GM23338 (cell line): ENCODE results near the gene PFN1. TPM values are rescaled to one million over a fixed set of nuclear protein-coding genes. Genes with fewer than 3 reads are reported as not detected.

Experiments
- ATAC-seq: fragments of 200-7000 bp; cut with Tn5 transposase; 3 replicates; pipeline ENCODE4 v1.9.1; 2020
- DNase-seq: peaks from one replicate; pipeline ENCODE4 v3.0.0-alpha.2; 2015; ENCODE audit warnings: low spot score
- H2AFZ ChIP-seq: fragments of 200-600 bp; sonication (generic); 2 replicates; pipeline ENCODE4 v1.8.0; 2016; ENCODE audit warnings: antibody characterized with exemption, mild to moderate bottlenecking, moderate library complexity
- H3F3A ChIP-seq: fragments of 200-600 bp; sonication (generic); replicated peaks from 2 replicates; pipeline ENCODE4 v1.8.0; 2017; ENCODE audit warnings: antibody characterized with exemption, mixed run types, low read depth
- H3K27ac ChIP-seq: fragments of 200-600 bp; sonication (generic); 2 replicates; pipeline ENCODE4 v1.6.1; 2016; ENCODE audit warnings: low read depth
- H3K27me3 ChIP-seq: fragments of 200-600 bp; sonication (generic); 2 replicates; pipeline ENCODE4 v1.8.0; 2016; ENCODE audit warnings: mild to moderate bottlenecking, mixed run types, moderate library complexity; ENCODE audit not compliant: insufficient read depth
- H3K36me3 ChIP-seq: fragments of 200-600 bp; sonication (generic); 2 replicates; pipeline ENCODE4 v1.8.0; 2016; ENCODE audit warnings: mild to moderate bottlenecking; ENCODE audit not compliant: insufficient read depth
- H3K4me1 ChIP-seq: fragments of 200-600 bp; sonication (generic); 2 replicates; pipeline ENCODE4 v1.8.0; 2016; ENCODE audit warnings: mild to moderate bottlenecking, moderate library complexity; ENCODE audit not compliant: insufficient read depth
- H3K4me2 ChIP-seq: fragments of 200-600 bp; sonication (generic); 2 replicates; pipeline ENCODE4 v1.7.1; 2017; ENCODE audit warnings: mixed run types
- H3K4me3 ChIP-seq: fragments of 200-600 bp; sonication (generic); 2 replicates; pipeline ENCODE4 v1.6.1; 2016; ENCODE audit warnings: mixed run types
- H3K79me2 ChIP-seq: fragments of 200-600 bp; sonication (generic); replicated peaks from 2 replicates; pipeline ENCODE4 v1.8.0; 2017; ENCODE audit warnings: mild to moderate bottlenecking; ENCODE audit not compliant: insufficient read depth
- H3K9me2 ChIP-seq: fragments of 200-600 bp; sonication (generic); 2 replicates; pipeline ENCODE4 v1.8.0; 2017; ENCODE audit not compliant: insufficient read depth
- H4K20me1 ChIP-seq: fragments of 200-600 bp; sonication (generic); replicated peaks from 2 replicates; pipeline ENCODE4 v1.8.0; 2017; ENCODE audit warnings: mild to moderate bottlenecking; ENCODE audit not compliant: insufficient read depth
- H3K27ac Mint-ChIP-seq: 2 replicates; pipeline ENCODE4 v1.8.0; 2020; ENCODE audit warnings: inconsistent platforms, mild to moderate bottlenecking, moderate library complexity, mixed read lengths
- H3K27me3 Mint-ChIP-seq: 3 replicates; pipeline ENCODE4 v1.8.0; 2022; ENCODE audit warnings: low read depth, mild to moderate bottlenecking, moderate library complexity, mixed read lengths, inconsistent platforms; ENCODE audit not compliant: insufficient read depth, poor library complexity
- H3K36me3 Mint-ChIP-seq: 3 replicates; pipeline ENCODE4 v1.8.0; 2021; ENCODE audit warnings: low read depth, mild to moderate bottlenecking, inconsistent platforms, moderate library complexity, mixed read lengths
- H3K4me1 Mint-ChIP-seq: 3 replicates; pipeline ENCODE4 v1.8.0; 2020; ENCODE audit warnings: mild to moderate bottlenecking, inconsistent platforms, mixed read lengths
- H3K4me3 Mint-ChIP-seq: 3 replicates; pipeline ENCODE4 v1.8.0; 2021; ENCODE audit warnings: moderate library complexity, mild to moderate bottlenecking, inconsistent platforms, mixed read lengths
- H3K9me3 Mint-ChIP-seq: 3 replicates; pipeline ENCODE4 v1.8.0; 2020; ENCODE audit warnings: moderate library complexity, mild to moderate bottlenecking, inconsistent platforms, mixed read lengths
- CTCF ChIP-seq, 2 experiments: fragments of 200-600 bp in 1 of 2; sonication (generic) in 1 of 2; conservative IDR thresholded peaks; 2 replicates each; pipeline versions ENCODE4 v1.5.1 to v1.6.1; 2016 to 2017; ENCODE audit warnings: antibody characterized with exemption in 2 of 2, low read depth in 2 of 2, mild to moderate bottlenecking in 2 of 2, moderate library complexity in 1 of 2
- ZNF331 ChIP-seq: fragments of 250-450 bp; sonication (Bioruptor Pico); IDR thresholded peaks from 2 replicates; pipeline ENCODE4 v1.5.0; 2020; ENCODE audit warnings: low read depth, mild to moderate bottlenecking, moderate library complexity
- polyA plus RNA-seq: library from polyadenylated mRNA; unstranded; fragments of >200 nt; fragmentation: Nextera tagmentation; extraction: Ambion mirVana; gene quantifications from 2 replicates; pipeline ENCODE4 v1.2.1, GENCODE V29; 2016
- total RNA-seq: library from RNA; depleted of rRNA; stranded (reverse); fragments of >200 nt; shearing (Covaris generic); gene quantifications from 2 replicates; pipeline ENCODE4 v1.2.3, GENCODE V29; 2014
- TF ChIP-seq, protein P1 (sequence below): fragments of 250-450 bp; sonication (Bioruptor Pico); IDR thresholded peaks from 2 replicates; pipeline ENCODE4 v1.5.0; 2020; ENCODE audit warnings: mild to moderate bottlenecking, moderate library complexity

Gene PFN1
- total and polyA plus RNA-seq, 2 experiments from 2014 or later, result 2,002 to 3,709 TPM

DNA sequence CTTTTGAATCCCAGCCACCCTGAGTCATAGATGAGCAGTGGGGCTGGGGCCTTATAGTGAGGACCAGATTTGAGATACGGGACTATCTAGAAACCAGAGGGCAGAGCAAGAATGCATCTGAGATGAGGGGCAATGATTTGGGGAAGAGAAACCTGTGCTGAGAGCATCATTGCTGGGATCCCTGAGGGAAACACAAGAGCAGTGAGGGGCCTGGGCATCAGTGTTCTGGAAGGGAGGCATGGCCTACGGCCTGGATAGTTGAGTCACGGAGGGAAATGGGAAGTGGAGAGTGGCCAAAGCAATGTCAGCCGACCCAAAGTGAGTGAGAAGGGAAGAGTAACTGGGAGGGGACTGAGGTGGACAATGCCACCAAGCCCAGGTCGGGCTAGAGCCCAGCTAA is 34.0 kb upstream of the PFN1 start:
- Mint-ChIP-seq H3K9me3 (no peaks in the 10 kb centered on the region; the same call in 2 of the 3 replicates), H3K27ac (no peak overlapping the region)

GRCh38 chr17:4980644-4981216 is 32.4 kb upstream of the PFN1 start:
- H3K36me3 Mint-ChIP-seq, result peaks cover 7% of the 10 kb centered on the region
- H3K4me2 ChIP-seq, result 0 out of 2 replicates have a peak overlapping the region, but pooled peaks have one; percentile 30
- H3K36me3 ChIP-seq, result no peaks in the 10 kb centered on the region
- ATAC-seq, result peak; percentile 90
- H3K27ac Mint-ChIP-seq, result no peak overlapping the region
- H4K20me1 ChIP-seq, result no peaks in the 10 kb centered on the region
- TF ChIP-seq, protein P1, sequence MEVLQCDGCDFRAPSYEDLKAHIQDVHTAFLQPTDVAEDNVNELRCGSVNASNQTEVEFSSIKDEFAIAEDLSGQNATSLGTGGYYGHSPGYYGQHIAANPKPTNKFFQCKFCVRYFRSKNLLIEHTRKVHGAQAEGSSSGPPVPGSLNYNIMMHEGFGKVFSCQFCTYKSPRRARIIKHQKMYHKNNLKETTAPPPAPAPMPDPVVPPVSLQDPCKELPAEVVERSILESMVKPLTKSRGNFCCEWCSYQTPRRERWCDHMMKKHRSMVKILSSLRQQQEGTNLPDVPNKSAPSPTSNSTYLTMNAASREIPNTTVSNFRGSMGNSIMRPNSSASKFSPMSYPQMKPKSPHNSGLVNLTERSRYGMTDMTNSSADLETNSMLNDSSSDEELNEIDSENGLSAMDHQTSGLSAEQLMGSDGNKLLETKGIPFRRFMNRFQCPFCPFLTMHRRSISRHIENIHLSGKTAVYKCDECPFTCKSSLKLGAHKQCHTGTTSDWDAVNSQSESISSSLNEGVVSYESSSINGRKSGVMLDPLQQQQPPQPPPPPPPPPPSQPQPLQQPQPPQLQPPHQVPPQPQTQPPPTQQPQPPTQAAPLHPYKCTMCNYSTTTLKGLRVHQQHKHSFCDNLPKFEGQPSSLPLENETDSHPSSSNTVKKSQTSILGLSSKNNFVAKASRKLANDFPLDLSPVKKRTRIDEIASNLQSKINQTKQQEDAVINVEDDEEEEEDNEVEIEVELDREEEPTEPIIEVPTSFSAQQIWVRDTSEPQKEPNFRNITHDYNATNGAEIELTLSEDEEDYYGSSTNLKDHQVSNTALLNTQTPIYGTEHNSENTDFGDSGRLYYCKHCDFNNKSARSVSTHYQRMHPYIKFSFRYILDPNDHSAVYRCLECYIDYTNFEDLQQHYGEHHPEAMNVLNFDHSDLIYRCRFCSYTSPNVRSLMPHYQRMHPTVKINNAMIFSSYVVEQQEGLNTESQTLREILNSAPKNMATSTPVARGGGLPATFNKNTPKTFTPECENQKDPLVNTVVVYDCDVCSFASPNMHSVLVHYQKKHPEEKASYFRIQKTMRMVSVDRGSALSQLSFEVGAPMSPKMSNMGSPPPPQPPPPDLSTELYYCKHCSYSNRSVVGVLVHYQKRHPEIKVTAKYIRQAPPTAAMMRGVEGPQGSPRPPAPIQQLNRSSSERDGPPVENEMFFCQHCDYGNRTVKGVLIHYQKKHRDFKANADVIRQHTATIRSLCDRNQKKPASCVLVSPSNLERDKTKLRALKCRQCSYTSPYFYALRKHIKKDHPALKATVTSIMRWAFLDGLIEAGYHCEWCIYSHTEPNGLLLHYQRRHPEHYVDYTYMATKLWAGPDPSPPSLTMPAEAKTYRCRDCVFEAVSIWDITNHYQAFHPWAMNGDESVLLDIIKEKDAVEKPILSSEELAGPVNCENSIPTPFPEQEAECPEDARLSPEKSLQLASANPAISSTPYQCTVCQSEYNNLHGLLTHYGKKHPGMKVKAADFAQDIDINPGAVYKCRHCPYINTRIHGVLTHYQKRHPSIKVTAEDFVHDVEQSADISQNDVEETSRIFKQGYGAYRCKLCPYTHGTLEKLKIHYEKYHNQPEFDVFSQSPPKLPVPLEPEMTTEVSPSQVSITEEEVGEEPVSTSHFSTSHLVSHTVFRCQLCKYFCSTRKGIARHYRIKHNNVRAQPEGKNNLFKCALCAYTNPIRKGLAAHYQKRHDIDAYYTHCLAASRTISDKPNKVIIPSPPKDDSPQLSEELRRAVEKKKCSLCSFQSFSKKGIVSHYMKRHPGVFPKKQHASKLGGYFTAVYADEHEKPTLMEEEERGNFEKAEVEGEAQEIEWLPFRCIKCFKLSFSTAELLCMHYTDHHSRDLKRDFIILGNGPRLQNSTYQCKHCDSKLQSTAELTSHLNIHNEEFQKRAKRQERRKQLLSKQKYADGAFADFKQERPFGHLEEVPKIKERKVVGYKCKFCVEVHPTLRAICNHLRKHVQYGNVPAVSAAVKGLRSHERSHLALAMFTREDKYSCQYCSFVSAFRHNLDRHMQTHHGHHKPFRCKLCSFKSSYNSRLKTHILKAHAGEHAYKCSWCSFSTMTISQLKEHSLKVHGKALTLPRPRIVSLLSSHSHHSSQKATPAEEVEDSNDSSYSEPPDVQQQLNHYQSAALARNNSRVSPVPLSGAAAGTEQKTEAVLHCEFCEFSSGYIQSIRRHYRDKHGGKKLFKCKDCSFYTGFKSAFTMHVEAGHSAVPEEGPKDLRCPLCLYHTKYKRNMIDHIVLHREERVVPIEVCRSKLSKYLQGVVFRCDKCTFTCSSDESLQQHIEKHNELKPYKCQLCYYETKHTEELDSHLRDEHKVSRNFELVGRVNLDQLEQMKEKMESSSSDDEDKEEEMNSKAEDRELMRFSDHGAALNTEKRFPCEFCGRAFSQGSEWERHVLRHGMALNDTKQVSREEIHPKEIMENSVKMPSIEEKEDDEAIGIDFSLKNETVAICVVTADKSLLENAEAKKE (CRISPR knock-in tag), result no peak
- peak; percentile 74 to 78 for TF ChIP-seq CTCF (conservative IDR thresholded peaks at IDR 0.05; ENCODE audit: low read depth in 2 of 2)
- H3K27me3 Mint-ChIP-seq, result peaks cover 24% of the 10 kb centered on the region
- no peak overlapping the region for H2AFZ ChIP-seq
- DNase-seq, result peak; percentile 95
- no peak overlapping the region; the same call in 2 of the 3 replicates for H3K4me3 Mint-ChIP-seq
- H3K27me3 ChIP-seq, result peaks cover 34% of the 10 kb centered on the region
- peaks cover 11% of the 10 kb centered on the region for H3K4me1 Mint-ChIP-seq
- no peaks in the 10 kb centered on the region for H3K9me3 Mint-ChIP-seq
- peaks cover 1% of the 10 kb centered on the region; the same call in 1 of the 2 replicates for H3F3A ChIP-seq
- no peaks in the 10 kb centered on the region for H3K9me2 ChIP-seq
- H3K79me2 ChIP-seq, result no peaks in the 10 kb centered on the region
- no peak overlapping the region for H3K27ac ChIP-seq
- no peak overlapping the region for H3K4me3 ChIP-seq
- H3K4me1 ChIP-seq, result peaks cover 4% of the 10 kb centered on the region

More for the DNA sequence above, 34.0 kb upstream of the PFN1 start:
- Mint-ChIP-seq H3K27me3 (peaks cover 19% of the 10 kb centered on the region), H3K4me1 (peaks cover 20% of the 10 kb centered on the region), H3K36me3 (peaks cover 7% of the 10 kb centered on the region), H3K4me3 (no peak overlapping the region; the same call in 2 of the 3 replicates)
- no peaks in the 10 kb centered on the region for H3K36me3 ChIP-seq
- H3K27ac ChIP-seq, result no peak overlapping the region
- no peak overlapping the region for H3K4me3 ChIP-seq
- ATAC-seq (no peak), DNase-seq (no peak)
- peaks cover 18% of the 10 kb centered on the region for H3K27me3 ChIP-seq
- no peak for TF ChIP-seq ZNF331 (CRISPR knock-in tag)
- no peak overlapping the region for H2AFZ ChIP-seq
- peaks cover 9% of the 10 kb centered on the region for H3K4me1 ChIP-seq
- no peak overlapping the region for H3K4me2 ChIP-seq
- no peaks in the 10 kb centered on the region for H3K9me2 ChIP-seq
- H3K79me2 ChIP-seq, result no peaks in the 10 kb centered on the region
- H4K20me1 ChIP-seq, result no peaks in the 10 kb centered on the region
- peaks cover 11% of the 10 kb centered on the region; the same call in 1 of the 2 replicates for H3F3A ChIP-seq
